Gastroesophageal sphincter (tissue), 4 donors: ENCODE results near the gene ODC1. TPM values are rescaled to one million over a fixed set of nuclear protein-coding genes. Genes with fewer than 3 reads are reported as not detected.

Experiments
- ATAC-seq: fragments of 150-250 bp; one replicate; pipeline ENCODE4 v1.9.1; 2016; ENCODE audit warnings: mild to moderate bottlenecking, moderate library complexity
- H3K27ac ChIP-seq, 4 donors: fragments of 200-600 bp; sonication (generic) in 3 of 4; 1 replicate in 3 of 4; 2 replicates in 1 of 4; pipeline ENCODE4 v1.5.1; 2016 to 2019
- H3K27me3 ChIP-seq: fragments of 200-600 bp; sonication (generic); one replicate; pipeline ENCODE4 v1.5.1; 2019
- H3K36me3 ChIP-seq, 2 donors: fragments of 200-600 bp; sonication (generic); one replicate each; pipeline ENCODE4 v1.5.1; 2019; ENCODE audit warnings: control low read depth in 1 of 2
- H3K4me1 ChIP-seq, 3 donors: fragments of 200-600 bp; sonication (generic); 1 replicate in 2 of 3; 2 replicates in 1 of 3; pipeline ENCODE4 v1.5.1; 2016 to 2019; ENCODE audit warnings: control low read depth in 2 of 3
- H3K4me3 ChIP-seq, 2 donors: fragments of 200-600 bp; sonication (generic); one replicate each; pipeline ENCODE4 v1.5.1; 2019; ENCODE audit warnings: mild to moderate bottlenecking in 1 of 2, moderate library complexity in 1 of 2
- H3K9me3 ChIP-seq, 3 donors: fragments of 200-600 bp; sonication (generic); one replicate each; pipeline ENCODE4 v1.5.1; 2017 to 2019; ENCODE audit warnings: control low read depth in 2 of 3
- CTCF ChIP-seq, 4 experiments: fragments of 200-600 bp in 2 of 4; fragments of 450-650 bp in 2 of 4; sonication (generic) in 1 of 4; IDR thresholded peaks; one replicate each; pipeline ENCODE4 v1.5.1; 2017 to 2019; ENCODE audit warnings: antibody characterized with exemption in 4 of 4, mild to moderate bottlenecking in 2 of 4, moderate library complexity in 2 of 4
- EP300 ChIP-seq: sonication (generic); formaldehyde crosslinking; IDR thresholded peaks from one replicate; pipeline ENCODE4 v1.6.1; 2017; ENCODE audit warnings: antibody characterized with exemption, mild to moderate bottlenecking
- POLR2A ChIP-seq, 2 donors: fragments of 450-650 bp; IDR thresholded peaks; one replicate each; pipeline ENCODE4 v1.6.1; 2017; ENCODE audit warnings: antibody characterized with exemption in 2 of 2, mild to moderate bottlenecking in 2 of 2, moderate library complexity in 1 of 2
- POLR2AphosphoS5 ChIP-seq: sonication (generic); formaldehyde crosslinking; IDR thresholded peaks from one replicate; pipeline ENCODE4 v1.6.1; 2017; ENCODE audit warnings: antibody characterized with exemption
- WGBS, 2 donors: methylation state at CpG; one replicate each; pipeline ENCODE4 v1.1.5; 2018; ENCODE audit warnings: low coverage in 1 of 2; 5-methylcytosine and 5-hydroxymethylcytosine counted together
- total RNA-seq, 4 donors: library from RNA; depleted of rRNA; stranded (reverse); fragments of >200 nt; gene quantifications; one replicate each; pipeline ENCODE4 v1.1.0, GENCODE V29; 2016

Gene ODC1
- total RNA-seq, 4 donors from 2014 or later: 105 to 199 (median 137) TPM

DNA sequence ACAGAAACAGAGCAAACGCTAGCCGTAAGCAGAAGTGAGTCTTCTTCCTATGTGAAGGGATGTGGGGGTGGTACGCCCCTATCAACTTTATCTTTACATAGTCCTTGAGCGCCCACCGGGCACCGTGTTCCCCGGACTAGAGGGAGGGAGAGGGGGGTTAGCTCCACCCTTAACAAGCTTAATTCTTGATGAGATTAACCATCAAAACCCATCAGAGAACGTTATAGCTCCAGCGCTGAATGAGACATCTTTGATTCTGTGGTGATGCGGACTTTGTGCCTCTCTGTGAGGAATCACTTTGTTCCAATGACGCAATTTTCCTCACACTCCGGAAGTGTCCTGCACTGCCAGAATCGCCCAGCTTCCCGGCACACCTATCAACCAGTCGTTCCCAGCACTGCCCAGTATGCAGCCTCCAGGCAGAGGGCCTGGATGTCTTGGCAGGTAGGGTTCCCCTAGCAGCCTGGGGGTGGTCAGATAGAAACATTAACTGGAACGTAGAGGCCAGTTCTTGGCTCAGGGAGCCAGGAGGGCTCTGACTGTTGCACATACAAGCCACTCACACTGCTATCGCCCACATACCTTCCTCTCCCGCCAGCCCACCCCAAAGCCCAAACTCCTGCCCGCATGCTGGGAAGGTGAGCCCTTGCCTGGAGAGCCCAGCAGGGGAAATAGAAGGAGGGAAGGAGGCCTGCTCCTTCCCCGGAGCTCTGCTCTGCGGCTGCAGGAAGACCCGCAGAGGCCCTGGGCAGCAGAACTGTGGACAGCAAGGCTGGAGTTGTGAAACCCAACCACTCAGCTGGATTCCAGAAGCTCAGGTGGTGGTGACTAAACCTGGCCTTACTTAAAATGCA, 1.9 kb upstream of the ODC1 start:
- H3K36me3 ChIP-seq: no peaks in the 10 kb centered on the region
- TF ChIP-seq CTCF (IDR thresholded peaks at IDR 0.05) (no peak), POLR2A (IDR thresholded peaks at IDR 0.05) (no peak), POLR2AphosphoS5 (no peak), EP300 (no peak)
- 76 to 78% methylated on average over 4 to 13 of the region's 22 CpGs for WGBS, 2 donors
- H3K27me3 ChIP-seq: no peaks in the 10 kb centered on the region
- peak overlapping the region in 1 of 4 donors; percentile 93 for H3K27ac ChIP-seq
- ATAC-seq: no peak
- no peak overlapping the region for H3K4me3 ChIP-seq
- H3K4me1 ChIP-seq: peaks cover 3 to 83% (median 10%) of the 10 kb centered on the region in 3 donors
- no peaks in the 10 kb centered on the region for H3K9me3 ChIP-seq

DNA sequence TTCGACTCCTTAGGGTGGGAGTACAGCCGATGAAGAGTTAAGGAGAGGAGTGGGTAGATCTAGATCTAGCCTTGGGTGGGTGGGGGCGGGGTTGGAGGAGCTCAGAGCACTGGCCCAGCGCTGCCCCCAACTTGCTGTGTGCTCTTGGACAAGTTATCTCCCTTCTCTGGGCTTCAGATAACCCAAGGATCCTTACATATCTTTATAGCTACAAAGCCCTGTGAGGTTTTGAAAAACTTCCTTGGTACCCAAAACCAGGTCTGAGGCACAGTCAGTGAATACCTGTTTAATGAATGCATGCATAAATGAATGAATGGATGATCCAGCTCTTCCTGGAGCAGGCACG, 1.3 kb upstream of the ODC1 start:
- H3K36me3 ChIP-seq: peaks cover 0 to 5% of the 10 kb centered on the region in 2 donors
- no peaks in the 10 kb centered on the region for H3K27me3 ChIP-seq
- H3K27ac ChIP-seq: peak overlapping the region in 2 of 4 donors; percentile 93 to 99
- no peak for ATAC-seq
- H3K4me3 ChIP-seq: peak overlapping the region in 1 of 2 donors; percentile 81
- 45 to 50% methylated on average over 1 to 3 of the region's 5 CpGs for WGBS, 2 donors
- no peaks in the 10 kb centered on the region for H3K9me3 ChIP-seq
- H3K4me1 ChIP-seq: peaks cover 3 to 83% (median 15%) of the 10 kb centered on the region in 3 donors
- TF ChIP-seq EP300 (no peak), CTCF (IDR thresholded peaks at IDR 0.05) (no peak), POLR2A (IDR thresholded peaks at IDR 0.05) (no peak), POLR2AphosphoS5 (no peak)

GRCh38 chr2:10448576-10449485, 704 bp upstream of the ODC1 start:
- H3K27me3 ChIP-seq: no peaks in the 10 kb centered on the region
- WGBS, 2 donors: 0 to 6% methylated on average over 9 to 10 of the region's 73 CpGs
- H3K9me3 ChIP-seq: no peaks in the 10 kb centered on the region
- TF ChIP-seq EP300 (no peak), POLR2A (IDR thresholded peaks at IDR 0.05) (peak; percentile 27 to 79), CTCF (IDR thresholded peaks at IDR 0.05) (peak in 3 of 4 experiments; percentile 23 to 51 (median 36)), POLR2AphosphoS5 (peak; percentile 87)
- peak overlapping the region; percentile 42 to 81 for H3K4me3 ChIP-seq
- H3K27ac ChIP-seq: peak overlapping the region; percentile 49 to 99 (median 96)
- H3K4me1 ChIP-seq: peaks cover 3 to 83% (median 15%) of the 10 kb centered on the region in 3 donors
- peak; percentile 87 for ATAC-seq
- H3K36me3 ChIP-seq: peaks cover 0 to 11% of the 10 kb centered on the region in 2 donors

GRCh38 chr2:10447300-10447894, 730 bp downstream of the ODC1 start:
- peaks cover 0 to 26% of the 10 kb centered on the region in 2 donors for H3K36me3 ChIP-seq
- peaks cover 3 to 68% (median 15%) of the 10 kb centered on the region in 3 donors for H3K4me1 ChIP-seq
- H3K27ac ChIP-seq: peak overlapping the region; percentile 93 to 99 (median 97)
- 0 to 8% methylated on average over 4 to 6 of the region's 32 CpGs for WGBS, 2 donors
- peak; percentile 5 for ATAC-seq
- peak in 3 of 4 experiments; percentile 3 to 44 (median 26) for TF ChIP-seq CTCF (IDR thresholded peaks at IDR 0.05)
- no peak for TF ChIP-seq POLR2AphosphoS5
- peak overlapping the region; percentile 62 to 81 for H3K4me3 ChIP-seq
- no peaks in the 10 kb centered on the region for H3K27me3 ChIP-seq
- H3K9me3 ChIP-seq: no peaks in the 10 kb centered on the region
